SK-N-SH treated with all-trans-retinoic acid at 6 μM for 48 hours (cell line): Measurements from ENCODE around the gene ARGLU1.

Source experiments
- ATAC-seq: fragments of 200-7000 bp; cut with Tn5 transposase; 3 replicates; pipeline ENCODE4 v1.9.1; 2020; ENCODE audit warnings: mild to moderate bottlenecking, moderate library complexity
- ARNTL ChIP-seq: fragments of 450-650 bp; formaldehyde crosslinking; IDR thresholded peaks from 2 replicates; pipeline ENCODE4 v1.5.0; 2020; ENCODE audit warnings: low read depth, mild to moderate bottlenecking, moderate library complexity, borderline replicate concordance
- BACH2 ChIP-seq: fragments of 250-450 bp; sonication (Bioruptor Pico); IDR thresholded peaks from 2 replicates; pipeline ENCODE4 v1.9.0; 2021; ENCODE audit warnings: mild to moderate bottlenecking, borderline replicate concordance
- CREB5 ChIP-seq: fragments of 250-450 bp; sonication (Bioruptor Pico); IDR thresholded peaks from 2 replicates; pipeline ENCODE4 v1.5.1; 2020; ENCODE audit warnings: low read depth, mild to moderate bottlenecking, moderate library complexity
- CSDC2 ChIP-seq: fragments of 250-450 bp; sonication (Bioruptor Pico); IDR thresholded peaks from 2 replicates; pipeline ENCODE4 v1.5.0; 2020; ENCODE audit warnings: mild to moderate bottlenecking, moderate library complexity
- CSRNP3 ChIP-seq: fragments of 250-450 bp; sonication (Bioruptor Pico); IDR thresholded peaks from 2 replicates; pipeline ENCODE4 v1.5.1; 2021; ENCODE audit warnings: mild to moderate bottlenecking, moderate library complexity
- GLIS3 ChIP-seq: fragments of 250-450 bp; sonication (Bioruptor Pico); IDR thresholded peaks from 2 replicates; pipeline ENCODE4 v1.5.0; 2020; ENCODE audit warnings: mild to moderate bottlenecking, moderate library complexity
- ISL1 ChIP-seq: fragments of 250-450 bp; sonication (Bioruptor Pico); IDR thresholded peaks from 2 replicates; pipeline ENCODE4 v2.1.2; 2022; ENCODE audit warnings: mild to moderate bottlenecking, moderate library complexity
- OSR1 ChIP-seq: fragments of 250-450 bp; sonication (Bioruptor Pico); IDR thresholded peaks from 2 replicates; pipeline ENCODE4 v1.8.0; 2022; ENCODE audit warnings: moderate library complexity, mild to moderate bottlenecking, inconsistent platforms
- PATZ1 ChIP-seq: fragments of 250-450 bp; sonication (Bioruptor Pico); IDR thresholded peaks from 2 replicates; pipeline ENCODE4 v1.8.0; 2020; ENCODE audit warnings: mild to moderate bottlenecking, moderate library complexity, borderline replicate concordance
- RARB ChIP-seq: fragments of 250-450 bp; sonication (Bioruptor Pico); IDR thresholded peaks from 2 replicates; pipeline ENCODE4 v1.8.0; 2021; ENCODE audit warnings: mild to moderate bottlenecking, moderate library complexity
- TCF4 ChIP-seq: fragments of 250-450 bp; sonication (Bioruptor Pico); IDR thresholded peaks from 2 replicates; pipeline ENCODE4 v1.8.0; 2021; ENCODE audit warnings: mild to moderate bottlenecking, moderate library complexity, borderline replicate concordance
- TOX ChIP-seq: fragments of 250-450 bp; sonication (Bioruptor Pico); IDR thresholded peaks from 2 replicates; pipeline ENCODE4 v1.8.0; 2021; ENCODE audit warnings: mild to moderate bottlenecking, moderate library complexity, borderline replicate concordance
- TSHZ2 ChIP-seq: fragments of 250-450 bp; sonication (Bioruptor Pico); IDR thresholded peaks from 2 replicates; pipeline ENCODE4 v1.5.0; 2020; ENCODE audit warnings: mild to moderate bottlenecking, moderate library complexity
- ZFP3 ChIP-seq: fragments of 250-450 bp; sonication (Bioruptor Pico); IDR thresholded peaks from 2 replicates; pipeline ENCODE4 v1.5.0; 2020; ENCODE audit warnings: mild to moderate bottlenecking, moderate library complexity
- ZNF70 ChIP-seq: fragments of 450-650 bp; formaldehyde crosslinking; IDR thresholded peaks from 2 replicates; pipeline ENCODE4 v1.5.0; 2020; ENCODE audit warnings: mild to moderate bottlenecking, moderate library complexity
- ZNF8 ChIP-seq: fragments of 450-650 bp; formaldehyde crosslinking; IDR thresholded peaks from 2 replicates; pipeline ENCODE4 v1.5.0; 2020; ENCODE audit warnings: mild to moderate bottlenecking, moderate library complexity

The ARGLU1 gene

GRCh38 chr13:106567474-106568298 is at the start of gene ARGLU1:
TSS of gene ARGLU1 (minus strand) at chr13:106568137. CDS start at chr13:106567919, 218 bp downstream.
- peak; percentile 93 for ATAC-seq
- 0 out of 2 replicates have a peak, but pooled peaks have one; percentile 16 for TF ChIP-seq CSDC2 (CRISPR knock-in tag)
- no peak for TF ChIP-seq ARNTL (CRISPR knock-in tag)
- TF ChIP-seq TSHZ2 (CRISPR knock-in tag) = 0 out of 2 replicates have a peak, but pooled peaks have one; percentile 38

- no peak for TF ChIP-seq ZFP3 (CRISPR knock-in tag)
- TF ChIP-seq ISL1 (CRISPR knock-in tag) = peak; percentile 34
- TF ChIP-seq, all 23 proteins: peak for 1
- ATAC-seq = no peak
Observed at GRCh38 chr13:106617561-106617960, 49.6 kb upstream of the ARGLU1 start.

- ATAC-seq = no peak
- no peak for TF ChIP-seq CREB5 (CRISPR knock-in tag)
- TF ChIP-seq CSRNP3 (CRISPR knock-in tag) = no peak
- TF ChIP-seq ZNF8 (CRISPR knock-in tag) = no peak
- TF ChIP-seq TOX (CRISPR knock-in tag) = no peak
- TF ChIP-seq RARB = no peak
- TF ChIP-seq CSDC2 (CRISPR knock-in tag) = no peak
- no peak for TF ChIP-seq GLIS3 (CRISPR knock-in tag)
- no peak for TF ChIP-seq OSR1 (CRISPR knock-in tag)
- no peak for TF ChIP-seq TSHZ2 (CRISPR knock-in tag)
- no peak for TF ChIP-seq PATZ1 (CRISPR knock-in tag)
- no peak for TF ChIP-seq BACH2 (CRISPR knock-in tag)
- no peak for TF ChIP-seq ZNF70 (CRISPR knock-in tag)
- TF ChIP-seq ARNTL (CRISPR knock-in tag) = no peak
- TF ChIP-seq TCF4 (CRISPR knock-in tag) = no peak
Observed at GRCh38 chr13:106616729-106617128, 48.8 kb upstream of the ARGLU1 start.

- no peak for TF ChIP-seq ARNTL (CRISPR knock-in tag)
- no peak for TF ChIP-seq OSR1 (CRISPR knock-in tag)
- TF ChIP-seq TCF4 (CRISPR knock-in tag) = no peak
- no peak for TF ChIP-seq TSHZ2 (CRISPR knock-in tag)
- no peak for ATAC-seq
Observed at GRCh38 chr13:106614874-106615273, 46.9 kb upstream of the ARGLU1 start.
